ENCODE results near the gene ZNF407.

The ZNF407 gene

DNA sequence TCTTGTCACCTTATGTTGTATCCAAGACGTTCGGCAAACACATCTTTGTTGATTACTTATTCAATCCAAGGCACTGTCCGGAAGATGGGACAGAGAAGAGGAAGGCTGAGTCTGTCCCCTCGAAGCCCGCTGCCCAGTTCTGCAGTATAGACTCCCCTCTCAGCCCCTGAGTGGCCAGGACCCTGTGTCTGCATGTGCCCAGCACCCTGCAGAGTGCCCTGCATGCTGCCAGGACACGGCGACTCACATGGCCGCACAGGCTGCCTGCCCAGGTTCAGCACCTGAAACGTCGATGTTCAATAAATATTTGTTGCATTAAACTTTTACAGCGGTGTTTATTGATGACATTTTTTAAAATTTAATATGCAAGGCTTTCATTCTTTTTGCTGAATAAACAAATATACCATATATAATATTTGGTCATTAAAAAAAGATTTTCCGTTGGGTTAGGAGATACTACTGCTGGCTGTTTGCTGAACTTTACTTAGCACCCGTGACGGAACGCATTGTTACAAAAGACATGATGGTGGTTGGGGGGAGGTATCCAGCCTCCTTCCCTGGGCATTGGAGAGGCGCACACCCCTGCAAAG is 464.7 kb downstream of the ZNF407 start (continued):
- no peak for TF ChIP-seq ZNF830 (tag by site-specific recombination; IDR thresholded peaks at IDR 0.05; ENCODE audit: low read depth)

GRCh38 chr18:75063196-75063595 is 465.5 kb downstream of the ZNF407 start:
- no peaks in the 10 kb centered on the region for H3K36me3 ChIP-seq (ENCODE audit: control insufficient read depth in 2 of 2, insufficient read depth in 1 of 2, low read length in 2 of 2)

More at GRCh38 chr18:75063196-75063595, 465.5 kb downstream of the ZNF407 start:
- Histone ChIP-seq H3K9me3 (ENCODE audit: control insufficient read depth, insufficient read depth, low read depth, low read length) (no peaks in the 10 kb centered on the region), H3K4me3 (ENCODE audit: low read depth, low read length) (no peak overlapping the region), H3K4me1 (ENCODE audit: control insufficient read depth, insufficient read depth, low read length) (no peaks in the 10 kb centered on the region), H3K27ac (ENCODE audit: extremely low read depth, low read depth, low read length) (no peak overlapping the region)
- ChIA-PET POLR2A (no interaction called here), CTCF (no interaction called here)
- TF ChIP-seq ZNF488 (tag by site-specific recombination; IDR thresholded peaks at IDR 0.05) (no peak), HOXD13 (CRISPR knock-in tag; IDR thresholded peaks at IDR 0.05; ENCODE audit: borderline replicate concordance) (no peak), ZFP41 (tag by site-specific recombination; IDR thresholded peaks at IDR 0.05; ENCODE audit: borderline replicate concordance) (no peak), ZNF248 (tag by site-specific recombination; IDR thresholded peaks at IDR 0.05) (no peak), RBAK (tag by site-specific recombination; IDR thresholded peaks at IDR 0.05) (no peak), ZNF184 (tag by site-specific recombination; IDR thresholded peaks at IDR 0.05) (no peak), ZNF449 (tag by site-specific recombination; IDR thresholded peaks at IDR 0.05) (no peak), ZNF629 (tag by site-specific recombination; IDR thresholded peaks at IDR 0.05) (no peak), SETDB1 (IDR thresholded peaks at IDR 0.05; ENCODE audit: insufficient read length, low read length) (no peak), ZNF292 (tag by site-specific recombination; IDR thresholded peaks at IDR 0.05; ENCODE audit: borderline replicate concordance, low read depth) (no peak), ZNF777 (tag by site-specific recombination; IDR thresholded peaks at IDR 0.05; ENCODE audit: borderline replicate concordance) (no peak), INSM2 (tag by site-specific recombination; IDR thresholded peaks at IDR 0.05) (no peak)
- TF ChIP-seq, protein P1, sequence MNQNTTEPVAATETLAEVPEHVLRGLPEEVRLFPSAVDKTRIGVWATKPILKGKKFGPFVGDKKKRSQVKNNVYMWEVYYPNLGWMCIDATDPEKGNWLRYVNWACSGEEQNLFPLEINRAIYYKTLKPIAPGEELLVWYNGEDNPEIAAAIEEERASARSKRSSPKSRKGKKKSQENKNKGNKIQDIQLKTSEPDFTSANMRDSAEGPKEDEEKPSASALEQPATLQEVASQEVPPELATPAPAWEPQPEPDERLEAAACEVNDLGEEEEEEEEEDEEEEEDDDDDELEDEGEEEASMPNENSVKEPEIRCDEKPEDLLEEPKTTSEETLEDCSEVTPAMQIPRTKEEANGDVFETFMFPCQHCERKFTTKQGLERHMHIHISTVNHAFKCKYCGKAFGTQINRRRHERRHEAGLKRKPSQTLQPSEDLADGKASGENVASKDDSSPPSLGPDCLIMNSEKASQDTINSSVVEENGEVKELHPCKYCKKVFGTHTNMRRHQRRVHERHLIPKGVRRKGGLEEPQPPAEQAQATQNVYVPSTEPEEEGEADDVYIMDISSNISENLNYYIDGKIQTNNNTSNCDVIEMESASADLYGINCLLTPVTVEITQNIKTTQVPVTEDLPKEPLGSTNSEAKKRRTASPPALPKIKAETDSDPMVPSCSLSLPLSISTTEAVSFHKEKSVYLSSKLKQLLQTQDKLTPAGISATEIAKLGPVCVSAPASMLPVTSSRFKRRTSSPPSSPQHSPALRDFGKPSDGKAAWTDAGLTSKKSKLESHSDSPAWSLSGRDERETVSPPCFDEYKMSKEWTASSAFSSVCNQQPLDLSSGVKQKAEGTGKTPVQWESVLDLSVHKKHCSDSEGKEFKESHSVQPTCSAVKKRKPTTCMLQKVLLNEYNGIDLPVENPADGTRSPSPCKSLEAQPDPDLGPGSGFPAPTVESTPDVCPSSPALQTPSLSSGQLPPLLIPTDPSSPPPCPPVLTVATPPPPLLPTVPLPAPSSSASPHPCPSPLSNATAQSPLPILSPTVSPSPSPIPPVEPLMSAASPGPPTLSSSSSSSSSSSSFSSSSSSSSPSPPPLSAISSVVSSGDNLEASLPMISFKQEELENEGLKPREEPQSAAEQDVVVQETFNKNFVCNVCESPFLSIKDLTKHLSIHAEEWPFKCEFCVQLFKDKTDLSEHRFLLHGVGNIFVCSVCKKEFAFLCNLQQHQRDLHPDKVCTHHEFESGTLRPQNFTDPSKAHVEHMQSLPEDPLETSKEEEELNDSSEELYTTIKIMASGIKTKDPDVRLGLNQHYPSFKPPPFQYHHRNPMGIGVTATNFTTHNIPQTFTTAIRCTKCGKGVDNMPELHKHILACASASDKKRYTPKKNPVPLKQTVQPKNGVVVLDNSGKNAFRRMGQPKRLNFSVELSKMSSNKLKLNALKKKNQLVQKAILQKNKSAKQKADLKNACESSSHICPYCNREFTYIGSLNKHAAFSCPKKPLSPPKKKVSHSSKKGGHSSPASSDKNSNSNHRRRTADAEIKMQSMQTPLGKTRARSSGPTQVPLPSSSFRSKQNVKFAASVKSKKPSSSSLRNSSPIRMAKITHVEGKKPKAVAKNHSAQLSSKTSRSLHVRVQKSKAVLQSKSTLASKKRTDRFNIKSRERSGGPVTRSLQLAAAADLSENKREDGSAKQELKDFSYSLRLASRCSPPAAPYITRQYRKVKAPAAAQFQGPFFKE (tag by site-specific recombination; IDR thresholded peaks at IDR 0.05; ENCODE audit: borderline replicate concordance), result no peak
- TF ChIP-seq, protein P2, sequence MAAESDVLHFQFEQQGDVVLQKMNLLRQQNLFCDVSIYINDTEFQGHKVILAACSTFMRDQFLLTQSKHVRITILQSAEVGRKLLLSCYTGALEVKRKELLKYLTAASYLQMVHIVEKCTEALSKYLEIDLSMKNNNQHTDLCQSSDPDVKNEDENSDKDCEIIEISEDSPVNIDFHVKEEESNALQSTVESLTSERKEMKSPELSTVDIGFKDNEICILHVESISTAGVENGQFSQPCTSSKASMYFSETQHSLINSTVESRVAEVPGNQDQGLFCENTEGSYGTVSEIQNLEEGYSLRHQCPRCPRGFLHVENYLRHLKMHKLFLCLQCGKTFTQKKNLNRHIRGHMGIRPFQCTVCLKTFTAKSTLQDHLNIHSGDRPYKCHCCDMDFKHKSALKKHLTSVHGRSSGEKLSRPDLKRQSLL (tag by site-specific recombination; IDR thresholded peaks at IDR 0.05), result no peak
- TF ChIP-seq, protein P3, sequence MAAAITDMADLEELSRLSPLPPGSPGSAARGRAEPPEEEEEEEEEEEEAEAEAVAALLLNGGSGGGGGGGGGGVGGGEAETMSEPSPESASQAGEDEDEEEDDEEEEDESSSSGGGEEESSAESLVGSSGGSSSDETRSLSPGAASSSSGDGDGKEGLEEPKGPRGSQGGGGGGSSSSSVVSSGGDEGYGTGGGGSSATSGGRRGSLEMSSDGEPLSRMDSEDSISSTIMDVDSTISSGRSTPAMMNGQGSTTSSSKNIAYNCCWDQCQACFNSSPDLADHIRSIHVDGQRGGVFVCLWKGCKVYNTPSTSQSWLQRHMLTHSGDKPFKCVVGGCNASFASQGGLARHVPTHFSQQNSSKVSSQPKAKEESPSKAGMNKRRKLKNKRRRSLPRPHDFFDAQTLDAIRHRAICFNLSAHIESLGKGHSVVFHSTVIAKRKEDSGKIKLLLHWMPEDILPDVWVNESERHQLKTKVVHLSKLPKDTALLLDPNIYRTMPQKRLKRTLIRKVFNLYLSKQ (tag by site-specific recombination; IDR thresholded peaks at IDR 0.05; ENCODE audit: borderline replicate concordance), result no peak
- TF ChIP-seq, protein P4, sequence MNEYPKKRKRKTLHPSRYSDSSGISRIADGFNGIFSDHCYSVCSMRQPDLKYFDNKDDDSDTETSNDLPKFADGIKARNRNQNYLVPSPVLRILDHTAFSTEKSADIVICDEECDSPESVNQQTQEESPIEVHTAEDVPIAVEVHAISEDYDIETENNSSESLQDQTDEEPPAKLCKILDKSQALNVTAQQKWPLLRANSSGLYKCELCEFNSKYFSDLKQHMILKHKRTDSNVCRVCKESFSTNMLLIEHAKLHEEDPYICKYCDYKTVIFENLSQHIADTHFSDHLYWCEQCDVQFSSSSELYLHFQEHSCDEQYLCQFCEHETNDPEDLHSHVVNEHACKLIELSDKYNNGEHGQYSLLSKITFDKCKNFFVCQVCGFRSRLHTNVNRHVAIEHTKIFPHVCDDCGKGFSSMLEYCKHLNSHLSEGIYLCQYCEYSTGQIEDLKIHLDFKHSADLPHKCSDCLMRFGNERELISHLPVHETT (tag by site-specific recombination; IDR thresholded peaks at IDR 0.05), result no peak
- TF ChIP-seq, protein P5, sequence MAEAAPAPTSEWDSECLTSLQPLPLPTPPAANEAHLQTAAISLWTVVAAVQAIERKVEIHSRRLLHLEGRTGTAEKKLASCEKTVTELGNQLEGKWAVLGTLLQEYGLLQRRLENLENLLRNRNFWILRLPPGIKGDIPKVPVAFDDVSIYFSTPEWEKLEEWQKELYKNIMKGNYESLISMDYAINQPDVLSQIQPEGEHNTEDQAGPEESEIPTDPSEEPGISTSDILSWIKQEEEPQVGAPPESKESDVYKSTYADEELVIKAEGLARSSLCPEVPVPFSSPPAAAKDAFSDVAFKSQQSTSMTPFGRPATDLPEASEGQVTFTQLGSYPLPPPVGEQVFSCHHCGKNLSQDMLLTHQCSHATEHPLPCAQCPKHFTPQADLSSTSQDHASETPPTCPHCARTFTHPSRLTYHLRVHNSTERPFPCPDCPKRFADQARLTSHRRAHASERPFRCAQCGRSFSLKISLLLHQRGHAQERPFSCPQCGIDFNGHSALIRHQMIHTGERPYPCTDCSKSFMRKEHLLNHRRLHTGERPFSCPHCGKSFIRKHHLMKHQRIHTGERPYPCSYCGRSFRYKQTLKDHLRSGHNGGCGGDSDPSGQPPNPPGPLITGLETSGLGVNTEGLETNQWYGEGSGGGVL (tag by site-specific recombination; IDR thresholded peaks at IDR 0.05), result no peak

All from HEK293 (cell line).